Activated CD4-positive, alpha-beta memory T cell treated with anti-CD3 and anti-CD28 coated beads for 36 hours (primary cell): Measurements from ENCODE around the gene SDCCAG8. TPM values are rescaled to one million over a fixed set of nuclear protein-coding genes. Genes with fewer than 3 reads are reported as not detected.
A peak's percentile ranks its signal among the peaks of the same experiment; 100 is the strongest.

Source experiments
- CTCF ChIA-PET: fragments of 350-600 bp; sonication (Branson Sonifier 250); formaldehyde crosslinking; loops from one replicate; lab custom pipeline; 2021; ENCODE audit warnings: antibody characterized with exemption, inconsistent platforms; lab: Charles Lee
- POLR2A ChIA-PET: fragments of 350-600 bp; sonication (Branson Sonifier 250); formaldehyde crosslinking; loops from one replicate; lab custom pipeline; 2021; ENCODE audit warnings: antibody characterized with exemption; lab: Charles Lee
- DNase-seq: peaks from one replicate; pipeline ENCODE4 v3.0.0-alpha.2; 2020
- H3K27ac Mint-ChIP-seq: one replicate; pipeline ENCODE4 v1.8.0; 2021; ENCODE audit warnings: mixed read lengths
- H3K27me3 Mint-ChIP-seq: one replicate; pipeline ENCODE4 v1.8.0; 2021; ENCODE audit warnings: mixed read lengths
- H3K36me3 Mint-ChIP-seq: one replicate; pipeline ENCODE4 v1.8.0; 2021; ENCODE audit warnings: mixed read lengths
- H3K4me1 Mint-ChIP-seq: one replicate; pipeline ENCODE4 v1.8.0; 2021; ENCODE audit warnings: low read depth, mixed read lengths
- H3K4me3 Mint-ChIP-seq: one replicate; pipeline ENCODE4 v1.8.0; 2021; ENCODE audit warnings: mild to moderate bottlenecking, mixed read lengths
- H3K9me3 Mint-ChIP-seq: one replicate; pipeline ENCODE4 v1.8.0; 2021; ENCODE audit warnings: mixed read lengths
- intact Hi-C: fragments of 100-400 bp; cut with micrococcal nuclease; formaldehyde crosslinking; loops from one replicate; pipeline ENCODE4 v1.15.1; 2023
- total RNA-seq, 2 experiments: library from RNA; stranded (reverse); gene quantifications; one replicate each; pipeline ENCODE4 v1.2.3, GENCODE V29; 2021

Gene SDCCAG8
- total RNA-seq, 2 experiments from 2014 or later, result 20.7 to 23.2 TPM

- intact Hi-C loops, result loop anchor here (5.0 to 10.0 kb wide), 2 partner anchors 424 to 626 kb away; no protein-coding TSS in a partner anchor
- ChIA-PET CTCF (no interaction called here), POLR2A (no interaction called here)
- Mint-ChIP-seq H3K4me3 (peak overlapping the region; percentile 49), H3K27ac (no peak overlapping the region), H3K9me3 (no peaks in the 10 kb centered on the region), H3K36me3 (peaks cover 13% of the 10 kb centered on the region), H3K4me1 (peaks cover 27% of the 10 kb centered on the region), H3K27me3 (no peaks in the 10 kb centered on the region)
- no peak for DNase-seq
Observed at GRCh38 chr1:243420946-243421685, 165.3 kb downstream of the SDCCAG8 start.

DNA sequence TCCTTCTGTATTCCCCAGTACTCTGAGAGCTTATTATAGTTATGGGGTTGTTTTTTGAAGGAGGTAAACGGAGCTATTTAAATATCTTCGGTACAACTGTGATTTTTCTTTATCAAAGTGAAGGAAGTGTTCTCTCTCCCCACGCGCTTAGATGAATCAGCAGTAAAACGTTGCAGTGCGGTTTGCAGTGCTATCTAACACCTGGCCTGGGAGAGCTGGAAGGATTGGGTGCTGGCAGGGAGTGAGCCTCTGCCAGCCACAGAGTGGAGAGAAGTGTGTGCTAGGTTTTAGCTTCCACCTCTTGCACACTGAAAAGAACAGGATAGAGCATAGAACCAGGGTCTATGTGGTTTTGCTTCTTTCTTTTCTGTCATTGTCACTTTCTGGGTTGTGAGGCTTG is 165.9 kb downstream of the SDCCAG8 start:
- peak overlapping the region; percentile 5 for H3K27ac Mint-ChIP-seq
- H3K4me3 Mint-ChIP-seq, result peak overlapping the region; percentile 49
- ChIA-PET CTCF (no interaction called here), POLR2A (interaction anchor here (0.5 kb wide), 1 partner anchor 363 kb away, joined by 3 read pairs; no protein-coding TSS in a partner anchor)
- H3K9me3 Mint-ChIP-seq, result no peaks in the 10 kb centered on the region
- H3K27me3 Mint-ChIP-seq, result no peaks in the 10 kb centered on the region
- intact Hi-C loops, result loop anchor here (5.0 to 10.0 kb wide), 2 partner anchors 423 to 626 kb away; no protein-coding TSS in a partner anchor
- peak; percentile 77 for DNase-seq
- H3K36me3 Mint-ChIP-seq, result peaks cover 13% of the 10 kb centered on the region
- H3K4me1 Mint-ChIP-seq, result peaks cover 23% of the 10 kb centered on the region

- POLR2A ChIA-PET, result interaction anchor here (0.5 kb wide), 1 partner anchor 362 kb away, joined by 3 read pairs; no protein-coding TSS in a partner anchor
- DNase-seq, result no peak
- intact Hi-C loops, result loop anchor here (5.0 to 10.0 kb wide), 2 partner anchors 422 to 625 kb away; no protein-coding TSS in a partner anchor
- H3K4me3 Mint-ChIP-seq, result no peak overlapping the region
- H3K4me1 Mint-ChIP-seq, result peaks cover 18% of the 10 kb centered on the region
- no peaks in the 10 kb centered on the region for H3K9me3 Mint-ChIP-seq
- no peak overlapping the region for H3K27ac Mint-ChIP-seq
- CTCF ChIA-PET, result no interaction called here
- peaks cover 19% of the 10 kb centered on the region for H3K36me3 Mint-ChIP-seq
- H3K27me3 Mint-ChIP-seq, result no peaks in the 10 kb centered on the region
Observed at GRCh38 chr1:243422362-243422761, 166.5 kb downstream of the SDCCAG8 start.

- peaks cover 23% of the 10 kb centered on the region for H3K36me3 Mint-ChIP-seq
- CTCF ChIA-PET, result no interaction called here
Observed at GRCh38 chr1:243428084-243428483, 172.2 kb downstream of the SDCCAG8 start.

GRCh38 chr1:243428617-243429342 is 172.9 kb downstream of the SDCCAG8 start:
- ChIA-PET POLR2A (no interaction called here), CTCF (no interaction called here)
- Mint-ChIP-seq H3K4me1 (peaks cover under 1% of the 10 kb centered on the region), H3K4me3 (no peak overlapping the region), H3K9me3 (no peaks in the 10 kb centered on the region), H3K36me3 (peaks cover 23% of the 10 kb centered on the region), H3K27ac (no peak overlapping the region), H3K27me3 (no peaks in the 10 kb centered on the region)
- intact Hi-C loops, result loop anchor here (10.0 kb wide), 1 partner anchor 416 kb away; no protein-coding TSS in a partner anchor
- DNase-seq, result no peak

More at GRCh38 chr1:243428084-243428483, 172.2 kb downstream of the SDCCAG8 start:
- POLR2A ChIA-PET, result no interaction called here
- Mint-ChIP-seq H3K9me3 (no peaks in the 10 kb centered on the region), H3K4me1 (no peaks in the 10 kb centered on the region), H3K27me3 (no peaks in the 10 kb centered on the region), H3K27ac (no peak overlapping the region), H3K4me3 (no peak overlapping the region)
- intact Hi-C loops, result loop anchor here (10.0 kb wide), 1 partner anchor 417 kb away; no protein-coding TSS in a partner anchor
- DNase-seq, result no peak

GRCh38 chr1:243431591-243431990 is 175.8 kb downstream of the SDCCAG8 start:
- DNase-seq, result no peak
- POLR2A ChIA-PET, result no interaction called here
- CTCF ChIA-PET, result no interaction called here
- H3K4me1 Mint-ChIP-seq, result peaks cover 4% of the 10 kb centered on the region
- H3K9me3 Mint-ChIP-seq, result no peaks in the 10 kb centered on the region
- intact Hi-C loops, result no loop called here
- H3K4me3 Mint-ChIP-seq, result no peak overlapping the region
- H3K27ac Mint-ChIP-seq, result no peak overlapping the region
- H3K36me3 Mint-ChIP-seq, result peaks cover 21% of the 10 kb centered on the region
- no peaks in the 10 kb centered on the region for H3K27me3 Mint-ChIP-seq

DNA sequence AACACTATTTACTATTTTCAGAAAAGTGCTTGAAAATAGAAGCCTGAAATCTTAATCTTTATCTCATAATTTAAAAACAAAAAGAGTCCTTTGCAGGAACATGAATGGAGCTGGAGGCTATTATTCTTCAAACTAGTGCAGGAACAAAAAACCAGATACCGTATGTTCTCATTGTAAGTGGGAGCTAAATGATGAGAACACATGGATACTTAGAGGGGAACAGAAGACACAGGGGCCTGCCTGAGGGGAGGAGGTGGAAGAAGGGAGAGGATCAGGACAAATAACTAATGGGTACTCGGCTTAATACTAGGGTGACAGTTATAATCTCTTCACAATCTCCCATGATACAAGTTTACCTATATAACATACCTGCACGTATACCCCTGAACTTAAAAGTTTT is 176.3 kb downstream of the SDCCAG8 start:
- ChIA-PET POLR2A (no interaction called here), CTCF (no interaction called here)
- H3K27me3 Mint-ChIP-seq, result no peaks in the 10 kb centered on the region
- no peak for DNase-seq
- intact Hi-C loops, result no loop called here
- no peak overlapping the region for H3K4me3 Mint-ChIP-seq
- no peak overlapping the region for H3K27ac Mint-ChIP-seq
- H3K4me1 Mint-ChIP-seq, result peaks cover 4% of the 10 kb centered on the region
- no peaks in the 10 kb centered on the region for H3K9me3 Mint-ChIP-seq
- H3K36me3 Mint-ChIP-seq, result peaks cover 17% of the 10 kb centered on the region

- POLR2A ChIA-PET, result no interaction called here
- no peaks in the 10 kb centered on the region for H3K9me3 Mint-ChIP-seq
- CTCF ChIA-PET, result no interaction called here
- peaks cover 4% of the 10 kb centered on the region for H3K4me1 Mint-ChIP-seq
- no peak for DNase-seq
- no peak overlapping the region for H3K4me3 Mint-ChIP-seq
- peaks cover 10% of the 10 kb centered on the region for H3K36me3 Mint-ChIP-seq
- H3K27ac Mint-ChIP-seq, result no peak overlapping the region
- no peaks in the 10 kb centered on the region for H3K27me3 Mint-ChIP-seq
- intact Hi-C loops, result no loop called here
Observed at GRCh38 chr1:243433737-243434370, 178.0 kb downstream of the SDCCAG8 start.

GRCh38 chr1:243434594-243434993 is 178.8 kb downstream of the SDCCAG8 start:
- H3K27ac Mint-ChIP-seq, result no peak overlapping the region
- H3K9me3 Mint-ChIP-seq, result no peaks in the 10 kb centered on the region
- no peaks in the 10 kb centered on the region for H3K27me3 Mint-ChIP-seq
- H3K4me1 Mint-ChIP-seq, result peaks cover 4% of the 10 kb centered on the region
- no peak overlapping the region for H3K4me3 Mint-ChIP-seq
- DNase-seq, result no peak
- ChIA-PET CTCF (no interaction called here), POLR2A (no interaction called here)
- intact Hi-C loops, result no loop called here
- H3K36me3 Mint-ChIP-seq, result peaks cover 9% of the 10 kb centered on the region

GRCh38 chr1:243435836-243436235 is 180.0 kb downstream of the SDCCAG8 start:
- H3K36me3 Mint-ChIP-seq, result peaks cover 6% of the 10 kb centered on the region
- intact Hi-C loops, result no loop called here
- no peaks in the 10 kb centered on the region for H3K27me3 Mint-ChIP-seq
- POLR2A ChIA-PET, result no interaction called here
- no peaks in the 10 kb centered on the region for H3K9me3 Mint-ChIP-seq
- peaks cover 4% of the 10 kb centered on the region for H3K4me1 Mint-ChIP-seq
- H3K27ac Mint-ChIP-seq, result no peak overlapping the region
- H3K4me3 Mint-ChIP-seq, result no peak overlapping the region
- DNase-seq, result no peak
- CTCF ChIA-PET, result interaction anchor here (0.6 kb wide), 1 partner anchor 599 kb away, joined by 3 read pairs; no protein-coding TSS in a partner anchor

DNA sequence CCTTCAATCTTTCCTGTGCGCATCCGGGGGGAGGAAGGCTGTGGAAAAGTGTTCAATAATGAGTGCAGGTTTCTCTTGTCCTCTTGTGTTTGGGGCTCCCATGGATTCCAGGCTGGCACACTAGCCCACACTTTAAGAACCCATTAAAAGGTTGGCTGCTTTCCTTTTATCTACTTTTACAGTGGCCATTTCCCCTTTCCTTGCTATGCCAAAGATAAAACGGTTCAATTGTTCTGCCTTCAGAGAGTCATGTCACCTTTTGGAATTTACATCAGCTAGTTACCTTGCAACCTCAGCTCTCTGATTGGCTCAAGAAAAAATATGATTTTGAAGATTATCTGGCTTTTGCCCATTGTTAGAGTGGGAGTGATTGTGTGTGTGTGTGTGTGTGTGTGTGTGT is 182.3 kb downstream of the SDCCAG8 start:
- no peak for DNase-seq
- peaks cover 6% of the 10 kb centered on the region for H3K36me3 Mint-ChIP-seq
- H3K4me1 Mint-ChIP-seq, result peaks cover 4% of the 10 kb centered on the region
- POLR2A ChIA-PET, result no interaction called here
- no peak overlapping the region for H3K27ac Mint-ChIP-seq
- no peak overlapping the region for H3K4me3 Mint-ChIP-seq
- CTCF ChIA-PET, result no interaction called here
- intact Hi-C loops, result no loop called here
- H3K9me3 Mint-ChIP-seq, result no peaks in the 10 kb centered on the region
- H3K27me3 Mint-ChIP-seq, result no peaks in the 10 kb centered on the region

DNA sequence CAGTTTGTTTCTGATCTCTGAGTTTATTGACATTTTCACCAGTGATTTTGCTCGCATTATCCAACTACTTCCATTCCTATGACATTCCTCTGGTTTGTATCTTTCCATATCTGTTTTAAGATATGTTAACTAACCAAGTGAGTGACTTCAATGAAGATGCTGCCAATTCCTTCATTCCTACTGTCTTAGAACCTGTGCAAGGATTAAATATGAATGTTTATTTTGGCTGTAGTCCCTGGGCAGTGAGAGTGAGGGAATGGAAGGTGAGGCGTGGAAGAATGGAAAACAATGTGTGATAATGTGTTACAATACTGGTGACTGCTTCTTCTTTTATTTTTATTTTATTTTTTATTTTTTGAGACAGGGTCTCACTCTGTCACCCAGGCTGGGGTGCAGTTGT is 183.0 kb downstream of the SDCCAG8 start:
- H3K36me3 Mint-ChIP-seq, result peaks cover 6% of the 10 kb centered on the region
- CTCF ChIA-PET, result no interaction called here
- no peak overlapping the region for H3K27ac Mint-ChIP-seq
- POLR2A ChIA-PET, result no interaction called here
- H3K27me3 Mint-ChIP-seq, result no peaks in the 10 kb centered on the region
- intact Hi-C loops, result no loop called here
- no peak for DNase-seq
- H3K4me1 Mint-ChIP-seq, result peaks cover 3% of the 10 kb centered on the region
- no peak overlapping the region for H3K4me3 Mint-ChIP-seq
- no peaks in the 10 kb centered on the region for H3K9me3 Mint-ChIP-seq
